ENCODE data around the gene KLHL15.

- TF ChIP-seq POLR2A (IDR thresholded peaks at IDR 0.05; ENCODE audit: low read depth, low read length): no peak
- TF ChIP-seq PAX5 (IDR thresholded peaks at IDR 0.05; ENCODE audit: insufficient read depth, low read length, severe bottlenecking): no peak
Observed at GRCh38 chrX:24002167-24002566, 24.8 kb downstream of the KLHL15 start.
